Upper lobe of left lung (tissue), 6 donors: Measurements from ENCODE around the gene FGF14. TPM values are rescaled to one million over a fixed set of nuclear protein-coding genes. Genes with fewer than 3 reads are reported as not detected.

ENCODE experiments used
- ATAC-seq, 2 donors: fragments of 200-7000 bp; cut with Tn5 transposase; one replicate each; pipeline ENCODE4 v1.9.1; 2022; ENCODE audit warnings: mild to moderate bottlenecking in 2 of 2, moderate library complexity in 2 of 2; ENCODE audit not compliant: low FRiP score in 2 of 2
- DNase-seq, 2 donors: peaks; one replicate each; pipeline ENCODE4 v3.0.0-alpha.2; 2019 to 2020
- H3K27ac ChIP-seq, 4 donors: fragments of 200-600 bp; sonication (generic); one replicate each; pipeline ENCODE4 v1.5.1; 2016 to 2019
- H3K27me3 ChIP-seq, 4 donors: fragments of 200-600 bp; sonication (generic); one replicate each; pipeline ENCODE4 v1.5.1; 2017 to 2019
- H3K36me3 ChIP-seq, 4 donors: fragments of 200-600 bp; sonication (generic); one replicate each; pipeline ENCODE4 v1.5.1; 2016 to 2019
- H3K4me1 ChIP-seq, 4 donors: fragments of 200-600 bp; sonication (generic); one replicate each; pipeline ENCODE4 v1.5.1; 2018 to 2019
- H3K4me3 ChIP-seq, 4 donors: fragments of 200-600 bp; sonication (generic); one replicate each; pipeline ENCODE4 v1.5.1; 2017 to 2019; ENCODE audit warnings: mild to moderate bottlenecking in 2 of 4, moderate library complexity in 1 of 4
- H3K9me3 ChIP-seq, 4 donors: fragments of 200-600 bp; sonication (generic); one replicate each; pipeline ENCODE4 v1.5.1; 2018 to 2019
- CTCF ChIP-seq, 6 experiments: fragments of 450-650 bp in 4 of 6; fragments of 200-600 bp in 2 of 6; sonication (generic) in 2 of 6; IDR thresholded peaks; one replicate each; pipeline ENCODE4 v1.5.1; 2016 to 2019; ENCODE audit warnings: antibody characterized with exemption in 6 of 6
- EP300 ChIP-seq, 4 donors: sonication (generic); formaldehyde crosslinking; IDR thresholded peaks; one replicate each; pipeline ENCODE4 v1.5.1; 2017; ENCODE audit warnings: antibody characterized with exemption in 4 of 4, control low read depth in 2 of 4
- POLR2A ChIP-seq, 4 donors: fragments of 450-650 bp; IDR thresholded peaks; one replicate each; pipeline ENCODE4 v1.5.1; 2016 to 2017; ENCODE audit warnings: antibody characterized with exemption in 4 of 4, mild to moderate bottlenecking in 2 of 4
- POLR2AphosphoS5 ChIP-seq, 2 donors: sonication (generic); formaldehyde crosslinking; IDR thresholded peaks; one replicate each; pipeline ENCODE4 v1.5.1; 2017; ENCODE audit warnings: antibody characterized with exemption in 2 of 2
- WGBS, 2 donors: methylation state at CpG; one replicate each; pipeline ENCODE4 v1.1.5; 2017 to 2018; 5-methylcytosine and 5-hydroxymethylcytosine counted together
- total RNA-seq, 6 donors: library from RNA; depleted of rRNA in 4 of 6; stranded (reverse); fragments of >200 nt in 4 of 6; gene quantifications; one replicate each; pipeline versions ENCODE4 v1.1.0 to v1.2.1, GENCODE V29; 2016 to 2021
- donor health status: DM: no; HTN: no; CAD: no; lungs with moderate emphysema.
- donor health status: DM: no; HTN: yes; CAD: no; lungs with severe emphysema.

The FGF14 gene
- total RNA-seq, 6 donors from 2014 or later: 0.80 to 8.4 (median 4.1) TPM

- WGBS, 2 donors: 63 to 65% methylated on average over 2 of the region's 2 CpGs
- no peak overlapping the region for H3K27ac ChIP-seq
- no peaks in the 10 kb centered on the region for H3K36me3 ChIP-seq
- no peaks in the 10 kb centered on the region for H3K27me3 ChIP-seq
- ATAC-seq (no peak), DNase-seq (no peak)
- H3K4me3 ChIP-seq: no peak overlapping the region
- H3K4me1 ChIP-seq: no peaks in the 10 kb centered on the region
- H3K9me3 ChIP-seq: no peaks in the 10 kb centered on the region
- TF ChIP-seq POLR2AphosphoS5 (IDR thresholded peaks at IDR 0.05) (no peak), CTCF (IDR thresholded peaks at IDR 0.05) (no peak), POLR2A (IDR thresholded peaks at IDR 0.05) (no peak), EP300 (IDR thresholded peaks at IDR 0.05) (no peak)
These were observed 232.3 kb downstream of the FGF14 start for GRCh38 chr13:102169471-102170015.

DNA sequence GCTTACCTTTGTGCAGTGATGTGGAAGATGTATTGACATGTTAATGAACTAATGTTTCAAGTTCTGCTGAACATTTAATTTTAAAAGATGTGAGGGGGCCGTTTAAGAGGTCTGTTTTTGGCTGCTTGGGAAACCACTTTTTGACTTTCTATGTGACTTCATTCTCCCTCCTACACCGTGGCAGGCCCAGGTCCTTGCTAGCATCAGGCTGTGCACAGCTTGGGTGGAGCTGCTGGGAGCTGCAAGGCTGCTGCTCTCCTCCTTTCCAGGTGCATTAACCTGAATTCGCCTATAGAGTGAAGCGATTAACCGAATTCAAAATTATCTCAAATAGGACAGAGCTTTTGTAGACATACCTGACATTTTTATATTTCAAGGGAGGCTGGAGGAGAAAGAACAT is 249.1 kb downstream of the FGF14 start:
- Histone ChIP-seq H3K9me3 (no peaks in the 10 kb centered on the region), H3K27ac (no peak overlapping the region), H3K4me3 (no peak overlapping the region), H3K4me1 (no peaks in the 10 kb centered on the region), H3K36me3 (no peaks in the 10 kb centered on the region), H3K27me3 (no peaks in the 10 kb centered on the region)
- no peak for DNase-seq
- TF ChIP-seq POLR2A (IDR thresholded peaks at IDR 0.05) (no peak), CTCF (IDR thresholded peaks at IDR 0.05) (no peak), POLR2AphosphoS5 (IDR thresholded peaks at IDR 0.05) (no peak), EP300 (IDR thresholded peaks at IDR 0.05) (no peak)
- no peak for ATAC-seq
- 73 to 83% methylated on average over 5 of the region's 5 CpGs for WGBS, 2 donors

DNA sequence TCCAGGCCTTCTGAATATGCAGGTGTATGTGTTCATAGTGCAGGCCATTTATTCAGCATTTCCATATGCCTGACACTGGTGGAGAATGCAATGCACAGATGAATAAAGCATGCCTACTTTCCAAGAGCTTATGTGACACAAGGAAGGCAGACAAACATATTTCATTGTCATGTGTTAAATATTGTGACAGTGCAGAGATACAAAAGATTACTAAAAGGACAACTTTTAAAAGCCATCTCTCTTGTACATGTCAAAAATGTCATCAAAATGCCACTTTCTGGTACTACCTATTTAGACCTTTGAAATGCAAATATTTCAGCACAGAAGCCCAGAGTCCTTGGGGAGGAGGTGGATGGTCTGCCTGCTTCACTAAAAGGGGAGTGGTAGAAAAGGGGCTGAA is 254.5 kb downstream of the FGF14 start:
- Histone ChIP-seq H3K27ac (no peak overlapping the region), H3K27me3 (no peaks in the 10 kb centered on the region), H3K36me3 (no peaks in the 10 kb centered on the region), H3K9me3 (no peaks in the 10 kb centered on the region), H3K4me1 (no peaks in the 10 kb centered on the region), H3K4me3 (no peak overlapping the region)
- ATAC-seq: no peak
- TF ChIP-seq EP300 (IDR thresholded peaks at IDR 0.05) (no peak), CTCF (IDR thresholded peaks at IDR 0.05) (no peak), POLR2A (IDR thresholded peaks at IDR 0.05) (no peak)
- DNase-seq: no peak

DNA sequence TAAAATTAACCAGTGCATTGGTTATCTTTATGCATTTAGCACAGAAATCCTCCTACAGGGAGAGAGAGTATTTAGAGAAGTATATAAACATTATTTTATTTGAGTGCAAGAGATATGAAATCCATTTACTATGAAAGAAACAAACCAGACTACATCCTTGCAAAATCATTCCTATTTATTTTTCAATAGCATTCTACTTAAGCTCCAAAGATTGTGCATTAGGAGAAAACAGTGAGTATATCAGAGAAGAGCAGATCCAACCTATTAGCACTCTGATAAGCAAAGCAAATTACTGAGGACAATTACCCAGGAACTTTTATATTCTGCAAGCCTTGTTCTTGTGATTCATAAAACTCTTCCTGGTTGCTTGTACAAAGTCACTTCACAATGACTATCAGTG is 256.1 kb downstream of the FGF14 start:
- Histone ChIP-seq H3K9me3 (no peaks in the 10 kb centered on the region), H3K27me3 (no peaks in the 10 kb centered on the region), H3K36me3 (no peaks in the 10 kb centered on the region), H3K4me3 (no peak overlapping the region), H3K27ac (no peak overlapping the region), H3K4me1 (no peaks in the 10 kb centered on the region)
- DNase-seq (no peak), ATAC-seq (no peak)
- TF ChIP-seq POLR2AphosphoS5 (IDR thresholded peaks at IDR 0.05): no peak

GRCh38 chr13:102142473-102142826 is 259.4 kb downstream of the FGF14 start:
- no peaks in the 10 kb centered on the region for H3K9me3 ChIP-seq
- no peak overlapping the region for H3K27ac ChIP-seq
- no peak overlapping the region for H3K4me3 ChIP-seq
- ATAC-seq (no peak), DNase-seq (no peak)
- H3K4me1 ChIP-seq: no peaks in the 10 kb centered on the region
- TF ChIP-seq POLR2A (IDR thresholded peaks at IDR 0.05) (no peak), POLR2AphosphoS5 (IDR thresholded peaks at IDR 0.05) (no peak), CTCF (IDR thresholded peaks at IDR 0.05) (no peak), EP300 (IDR thresholded peaks at IDR 0.05) (no peak)
- H3K36me3 ChIP-seq: no peaks in the 10 kb centered on the region
- H3K27me3 ChIP-seq: no peaks in the 10 kb centered on the region
- 72 to 83% methylated on average over 1 of the region's 1 CpG for WGBS, 2 donors
